GM18505 (cell line): ENCODE results near the gene LARGE2.

Experiments used
- ATAC-seq: cut with Tn5 transposase; IDR thresholded peaks from one replicate; pipeline ENCODE4 v1.9.1; 2021; ENCODE audit not compliant: unreplicated experiment
- POLR2A ChIP-seq: IDR thresholded peaks from 4 replicates; pipeline ENCODE4 v1.6.1; 2011; ENCODE audit warnings: borderline replicate concordance; ENCODE audit not compliant: insufficient read depth, insufficient read length; ENCODE audit errors: extremely low read depth

Gene LARGE2

GRCh38 chr11:45933846-45934579, 11.6 kb downstream of the LARGE2 start:
- no peak for TF ChIP-seq POLR2A
- no peak for ATAC-seq

DNA sequence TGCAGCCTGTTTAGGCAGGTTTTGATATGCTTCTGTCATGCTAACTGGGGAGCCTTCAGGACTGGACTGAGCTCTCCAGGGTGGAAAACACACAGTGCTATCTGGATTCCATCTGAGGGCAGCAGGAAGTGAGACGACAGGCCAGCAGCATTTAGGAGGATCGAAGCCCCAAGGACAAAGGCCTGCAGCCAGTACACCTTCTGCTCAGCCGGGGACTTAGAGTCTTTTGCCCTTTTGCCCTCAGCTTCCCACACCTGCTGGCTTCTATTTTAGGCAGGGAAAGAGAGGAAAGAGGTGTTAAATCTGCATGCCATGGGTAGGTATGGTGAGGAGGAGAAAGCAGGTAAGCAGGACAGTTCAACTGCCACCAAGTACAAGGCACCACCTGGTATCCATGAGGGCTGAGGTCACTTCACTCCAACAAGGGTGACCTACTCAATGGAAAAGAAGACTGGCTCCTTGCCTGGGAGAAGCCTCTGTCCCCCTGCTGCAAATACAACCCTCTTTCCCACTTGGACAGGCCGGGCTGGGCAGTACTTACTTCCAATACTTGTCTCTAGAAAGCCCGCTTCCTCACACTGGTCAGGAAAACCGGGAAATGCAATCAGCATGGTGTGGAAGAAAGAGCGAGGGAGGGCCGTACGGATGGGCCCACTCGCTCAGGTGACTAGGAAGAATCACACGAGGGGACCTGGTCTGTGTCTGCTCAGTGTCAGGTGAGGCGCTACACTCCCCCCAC, 12.3 kb downstream of the LARGE2 start:
- no peak for ATAC-seq
- no peak for TF ChIP-seq POLR2A

DNA sequence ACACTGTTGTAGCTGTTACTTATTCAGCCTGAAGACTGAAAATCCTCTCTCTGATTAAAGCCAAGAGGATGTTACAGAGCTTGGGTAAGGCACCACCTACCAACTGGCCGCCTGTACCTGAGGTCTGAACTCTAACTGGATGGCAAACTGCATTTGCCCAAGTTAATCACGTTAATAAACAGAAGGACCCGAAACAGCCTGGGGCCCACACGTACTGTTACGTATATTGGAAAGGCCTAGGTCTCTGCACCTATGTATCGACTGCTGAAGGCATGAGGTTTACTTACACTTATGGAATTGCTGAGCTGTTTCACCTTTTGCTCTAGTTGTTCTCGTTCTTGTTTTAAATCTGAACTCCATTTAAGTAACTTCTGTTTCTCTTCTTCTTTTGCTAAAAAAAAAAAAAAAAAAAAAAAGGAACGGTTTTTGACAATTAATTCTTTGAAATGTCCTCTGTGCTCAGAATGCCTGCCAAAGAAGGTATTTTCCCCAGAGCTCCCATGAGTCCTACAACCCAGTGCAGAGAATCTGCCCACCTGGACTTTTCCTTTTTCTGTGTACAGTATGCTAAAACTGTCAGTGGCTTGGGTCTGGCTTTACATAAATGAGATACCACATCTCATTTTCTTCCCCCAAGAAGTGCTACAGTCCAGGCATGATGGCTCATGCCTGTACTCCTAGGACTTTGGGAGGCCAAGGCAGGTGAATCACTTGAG, 13.1 kb downstream of the LARGE2 start:
- no peak for ATAC-seq
- TF ChIP-seq POLR2A = no peak

GRCh38 chr11:45936511-45937054, 14.1 kb downstream of the LARGE2 start:
- no peak for TF ChIP-seq POLR2A
- ATAC-seq = no peak

DNA sequence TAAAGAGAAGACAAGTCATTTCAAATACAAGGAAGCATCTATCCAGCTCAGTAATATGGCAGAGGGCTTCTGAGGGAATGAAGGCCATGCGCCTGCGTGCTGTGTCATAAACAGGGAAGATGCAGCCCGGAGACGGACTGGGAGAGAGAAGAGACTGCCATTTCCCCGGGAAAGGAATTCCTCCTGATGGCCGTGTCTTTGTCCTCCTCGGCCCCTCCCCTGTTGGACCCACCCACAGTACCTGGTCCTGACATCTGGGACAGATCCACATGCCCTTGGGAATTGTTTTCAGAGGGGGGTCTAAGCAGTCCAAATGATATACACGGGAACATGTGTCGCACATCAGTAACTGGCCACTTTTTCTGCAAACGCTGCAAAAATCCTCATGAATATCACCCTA, 15.5 kb downstream of the LARGE2 start:
- no peak for ATAC-seq
- TF ChIP-seq POLR2A = no peak

DNA sequence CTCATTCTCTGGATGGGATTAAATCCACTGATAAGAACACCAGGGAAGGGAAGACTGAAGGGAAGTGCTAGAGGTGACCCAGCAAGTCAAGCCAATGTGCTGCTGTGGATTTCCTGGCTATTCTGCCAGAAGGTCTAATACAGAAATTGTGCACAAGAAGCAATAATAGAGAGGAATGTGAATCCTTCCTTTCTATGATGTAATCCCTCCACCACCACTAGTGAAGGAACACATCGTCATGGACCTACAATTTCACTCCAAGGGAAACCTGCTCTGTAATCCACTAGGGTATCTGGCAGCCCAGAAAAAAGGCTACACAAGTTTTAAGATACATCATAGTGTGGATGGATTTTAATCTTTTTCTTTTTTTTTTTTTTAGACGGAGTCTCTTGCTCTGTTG, 17.4 kb downstream of the LARGE2 start:
- TF ChIP-seq POLR2A = no peak
- ATAC-seq = no peak

DNA sequence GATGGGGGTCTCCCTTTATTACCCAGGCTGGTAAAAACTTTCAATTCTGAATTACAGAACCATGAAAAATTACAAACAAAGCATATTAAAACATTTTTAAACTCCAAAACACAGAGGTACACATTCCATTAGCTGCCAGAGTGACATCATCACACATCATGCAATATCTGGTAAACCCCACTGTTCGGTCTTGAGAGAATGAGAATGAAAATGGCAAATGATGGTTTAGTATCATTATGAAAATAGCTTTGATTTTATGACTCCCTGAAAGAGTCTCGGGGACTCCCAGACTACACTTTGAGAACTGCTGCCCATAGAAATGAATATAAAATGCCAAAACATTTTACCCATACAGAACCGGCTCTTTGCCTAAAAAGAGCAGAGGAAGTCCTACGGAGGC, 18.8 kb downstream of the LARGE2 start:
- no peak for ATAC-seq

GRCh38 chr11:45942381-45942780, 19.9 kb downstream of the LARGE2 start:
- no peak for ATAC-seq
- TF ChIP-seq POLR2A = no peak

More for the DNA sequence above, 18.8 kb downstream of the LARGE2 start:
- no peak for TF ChIP-seq POLR2A

DNA sequence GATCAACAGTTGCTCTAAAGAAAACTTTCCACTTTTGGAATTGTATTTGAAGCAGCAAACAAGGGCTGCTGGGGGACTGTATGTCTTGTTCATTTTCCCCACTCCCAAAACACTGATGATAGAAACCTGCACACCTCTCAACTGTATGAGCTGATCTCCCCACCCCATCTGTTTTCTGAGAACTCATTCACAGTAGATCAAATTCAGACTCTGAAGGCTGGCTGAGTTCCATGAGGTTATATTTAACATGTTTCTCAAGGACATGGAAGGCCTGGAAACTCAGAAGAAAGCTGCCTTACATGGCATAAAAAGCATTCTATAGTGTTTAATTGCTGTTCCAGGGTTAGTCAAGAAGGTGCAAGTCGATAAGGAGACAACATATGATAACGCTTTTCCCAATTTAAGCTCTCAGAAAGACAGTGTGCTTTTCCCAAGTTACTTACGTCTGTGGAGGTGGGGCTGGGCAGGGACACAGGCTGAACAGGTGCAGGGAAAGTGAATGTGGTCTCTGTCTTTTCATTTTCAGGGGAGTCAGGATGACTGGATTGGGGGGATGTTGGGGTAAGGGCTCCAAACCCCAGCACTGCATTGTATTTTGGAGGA, 23.0 kb downstream of the LARGE2 start:
- TF ChIP-seq POLR2A = no peak
- ATAC-seq = no peak

DNA sequence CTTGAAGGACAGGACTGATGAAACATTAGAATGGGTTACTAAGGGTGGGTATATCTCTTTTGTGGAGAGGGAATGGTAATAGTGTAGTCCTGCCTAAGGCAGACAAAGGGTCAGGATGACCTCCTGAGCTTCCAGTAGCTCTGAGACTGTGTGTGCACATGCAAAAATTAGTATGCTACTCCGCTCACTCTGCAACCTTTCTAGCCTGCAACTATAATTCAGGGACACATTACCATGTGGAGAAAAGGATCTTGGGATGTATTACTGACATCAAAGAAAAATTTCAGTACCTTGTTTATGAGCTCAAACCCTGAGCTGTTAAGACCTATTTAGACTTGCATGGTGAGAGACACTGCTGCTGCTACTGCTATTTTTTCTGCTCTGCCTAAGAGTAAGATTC, 25.4 kb downstream of the LARGE2 start:
- TF ChIP-seq POLR2A = no peak
- no peak for ATAC-seq

GRCh38 chr11:45948356-45948755, 25.9 kb downstream of the LARGE2 start:
- TF ChIP-seq POLR2A = no peak
- no peak for ATAC-seq

GRCh38 chr11:45949992-45950407, 27.5 kb downstream of the LARGE2 start:
- ATAC-seq = no peak

GRCh38 chr11:45959851-45960250, 37.4 kb downstream of the LARGE2 start:
- ATAC-seq = no peak
- TF ChIP-seq POLR2A = no peak

More at GRCh38 chr11:45949992-45950407, 27.5 kb downstream of the LARGE2 start:
- no peak for TF ChIP-seq POLR2A
